NCI-H524 (cell line): Measurements from ENCODE around the gene RAB39A.

Source experiments
- DNase-seq, 2 experiments: peaks; one replicate each; lab custom pipeline; 2025; lab: John Stamatoyannopoulos, UW

The RAB39A gene

DNA sequence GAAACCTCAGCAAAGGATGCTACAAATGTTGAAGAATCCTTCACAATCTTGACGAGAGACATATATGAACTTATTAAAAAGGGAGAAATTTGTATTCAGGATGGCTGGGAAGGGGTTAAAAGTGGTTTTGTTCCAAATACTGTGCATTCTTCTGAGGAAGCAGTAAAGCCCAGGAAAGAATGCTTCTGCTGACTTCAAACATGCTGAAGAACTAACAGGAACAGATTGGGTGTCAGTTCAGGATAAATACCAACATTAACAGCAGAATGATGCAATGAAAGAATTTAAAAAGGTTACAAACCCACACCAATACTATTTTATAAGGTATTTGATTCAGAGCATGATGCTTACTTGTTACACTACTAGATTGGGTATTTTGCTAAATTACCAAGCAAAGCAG, 33.9 kb downstream of the RAB39A start:
- DNase-seq: no peak

DNA sequence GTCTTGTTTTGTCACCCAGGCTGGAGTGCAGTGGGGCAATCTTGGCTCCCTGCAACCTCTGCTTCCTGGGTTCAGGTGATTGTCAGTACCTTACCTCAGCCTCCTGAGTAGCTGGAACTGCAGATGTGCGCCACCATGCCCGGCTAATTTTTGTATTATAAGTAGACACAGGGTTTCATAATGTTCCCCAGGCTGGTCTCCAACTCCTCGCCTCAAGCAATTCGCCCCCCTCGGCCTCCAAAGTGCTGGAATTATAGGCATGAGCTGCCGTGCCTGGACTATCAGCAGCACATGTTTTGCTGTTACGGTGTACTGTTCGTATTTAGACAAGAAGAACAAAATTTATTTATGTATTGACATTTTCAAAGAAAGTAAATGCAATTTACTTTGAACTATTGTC, 34.8 kb downstream of the RAB39A start:
- DNase-seq: no peak

DNA sequence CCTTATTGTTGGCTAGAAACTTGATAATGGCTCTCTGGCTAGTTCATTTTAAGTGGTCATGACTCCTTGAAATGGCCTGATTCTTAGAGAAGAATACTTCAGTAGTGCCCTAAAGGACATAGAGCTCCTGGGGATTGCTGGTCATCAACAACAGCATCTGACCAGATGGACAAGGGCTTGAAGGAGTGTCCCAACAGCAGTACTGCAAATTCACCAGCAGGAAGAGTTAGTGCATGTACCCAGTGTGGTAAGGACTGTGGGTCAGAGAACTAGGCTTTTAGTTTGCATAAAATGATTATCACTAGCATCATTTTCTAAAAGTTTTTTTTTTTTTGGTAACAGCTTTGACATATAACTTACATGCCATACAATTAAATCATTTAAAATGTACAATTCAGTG, 41.0 kb downstream of the RAB39A start:
- DNase-seq: no peak

DNA sequence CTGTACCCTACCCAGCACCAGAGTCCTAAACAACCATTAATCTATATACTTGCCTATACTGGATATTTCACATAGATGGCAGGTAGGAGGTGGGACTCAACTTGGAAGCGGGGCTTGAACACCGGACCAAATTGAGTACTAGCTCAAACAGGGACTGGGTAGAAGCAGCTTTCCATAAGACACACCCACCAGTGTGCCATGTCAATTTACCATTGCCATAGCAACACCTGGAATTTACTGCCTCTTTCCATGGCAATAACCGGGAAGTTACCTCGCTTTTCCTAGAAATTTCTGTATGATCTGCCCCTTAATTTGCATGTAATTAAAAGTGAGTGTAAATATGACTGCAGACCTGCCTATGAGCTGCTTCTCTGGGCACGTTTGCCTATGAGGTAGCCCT, 41.8 kb downstream of the RAB39A start:
- no peak for DNase-seq

DNA sequence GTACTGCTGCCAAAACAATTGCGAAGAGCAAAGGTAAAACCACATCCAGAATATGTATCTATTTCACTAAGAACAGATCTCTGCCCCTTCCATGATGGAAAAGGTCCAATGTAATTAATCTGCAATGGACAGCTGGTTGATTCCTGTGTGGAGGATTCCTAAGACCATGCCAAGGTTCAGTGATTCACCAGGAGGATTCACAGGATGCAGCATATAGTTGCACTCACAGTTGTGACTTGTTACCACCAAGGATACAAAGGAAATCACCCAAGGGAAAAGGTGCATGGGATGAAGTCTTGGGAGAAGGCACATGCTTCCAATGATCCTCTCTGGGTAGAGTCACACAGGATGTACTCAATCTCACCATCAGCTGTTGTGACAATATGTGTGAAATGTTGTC, 45.4 kb downstream of the RAB39A start:
- no peak for DNase-seq

DNA sequence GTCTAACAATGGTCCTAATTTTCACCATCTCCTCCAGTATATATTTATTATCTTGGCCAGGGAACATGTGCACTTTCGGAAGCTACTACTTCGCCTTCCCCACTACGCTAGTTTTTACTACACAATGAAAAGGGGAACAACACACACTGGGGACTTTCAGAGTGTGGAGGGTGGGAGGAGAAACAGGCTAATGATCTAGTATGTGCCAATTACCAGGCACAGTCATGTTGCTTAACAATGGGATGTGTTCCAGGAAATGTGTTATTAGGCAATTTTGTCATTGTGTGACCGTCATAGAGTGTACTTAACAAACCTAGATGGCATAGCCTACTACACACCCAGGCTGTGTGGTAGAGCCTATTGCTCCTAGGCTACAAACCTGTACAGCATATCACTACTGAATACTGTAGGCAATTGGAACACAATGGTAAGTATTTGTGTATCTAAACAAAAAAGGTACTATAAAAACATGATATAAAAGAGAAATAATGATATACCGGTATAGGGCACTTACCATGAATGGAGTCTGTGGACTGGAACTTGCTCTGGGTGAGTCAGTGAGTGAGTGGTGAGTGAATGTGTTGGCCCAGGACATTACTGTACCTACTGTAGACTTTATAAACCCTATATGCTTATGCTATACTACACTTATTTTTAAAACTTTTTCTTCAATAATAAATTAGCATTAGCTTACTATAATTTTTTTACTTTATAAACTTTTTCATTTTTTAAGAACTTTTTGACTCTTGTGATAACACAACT, 60.3 kb downstream of the RAB39A start:
- no peak for DNase-seq

DNA sequence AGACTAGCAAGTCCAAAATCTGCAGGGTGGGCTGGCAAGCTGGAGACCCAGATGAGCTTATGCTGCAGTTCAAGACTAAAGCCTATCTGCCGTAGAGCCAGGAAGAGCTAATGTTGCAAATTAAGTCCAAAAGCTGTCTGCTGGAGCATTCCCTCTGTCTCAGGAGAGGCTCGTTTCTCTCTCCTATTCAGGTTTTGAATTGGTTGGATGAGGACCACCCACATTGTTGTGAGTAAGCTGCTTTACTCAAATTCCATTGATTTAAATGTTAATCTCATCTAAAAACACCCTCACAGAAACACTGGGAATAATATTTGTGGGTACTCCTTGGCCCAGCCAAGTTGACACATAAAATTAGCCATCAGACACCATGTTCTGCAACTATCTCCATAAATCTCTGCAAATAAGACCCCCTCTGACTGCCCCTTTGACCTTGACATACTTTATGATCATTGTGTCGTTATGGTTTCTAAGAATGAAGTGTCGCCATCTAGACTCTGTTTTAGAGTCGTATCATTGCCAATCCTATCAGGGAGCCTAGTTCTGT, 63.7 kb downstream of the RAB39A start:
- no peak for DNase-seq

DNA sequence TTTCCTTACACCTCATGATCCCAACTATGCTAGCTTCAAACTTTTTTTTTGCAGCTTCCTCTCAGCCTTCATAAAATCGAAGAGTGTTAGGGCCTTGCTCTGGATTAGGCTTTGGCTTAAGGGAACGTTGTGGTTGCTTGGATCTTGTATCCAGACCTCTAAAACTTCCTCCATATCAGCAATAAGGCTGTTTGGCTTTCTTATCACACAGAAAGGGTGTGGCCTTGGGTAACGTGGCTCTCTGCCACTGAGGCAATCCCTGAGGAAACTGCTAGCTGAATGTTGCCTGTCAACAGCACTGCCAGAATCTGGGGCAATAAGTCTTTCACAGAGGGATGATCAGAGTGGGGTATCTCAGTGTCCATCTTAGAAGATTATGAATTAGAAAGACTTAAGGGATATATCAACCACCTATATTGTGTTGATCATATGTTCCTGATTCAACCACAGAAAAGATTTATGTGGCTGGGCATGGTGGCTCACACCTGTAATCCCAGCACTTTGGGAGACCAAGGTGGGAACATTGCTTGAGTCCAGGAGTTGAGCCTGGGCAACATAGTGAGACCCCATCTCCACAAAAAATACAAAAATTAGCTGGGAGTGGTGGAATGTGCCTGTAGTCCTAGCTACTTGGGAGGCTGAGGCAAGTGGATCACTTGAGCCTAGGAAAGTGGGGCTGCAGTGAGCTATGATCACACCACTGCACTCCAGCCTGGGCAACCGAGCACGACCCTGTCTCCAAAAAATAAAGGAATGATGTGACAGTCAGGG, 67.9 kb downstream of the RAB39A start:
- DNase-seq: no peak

DNA sequence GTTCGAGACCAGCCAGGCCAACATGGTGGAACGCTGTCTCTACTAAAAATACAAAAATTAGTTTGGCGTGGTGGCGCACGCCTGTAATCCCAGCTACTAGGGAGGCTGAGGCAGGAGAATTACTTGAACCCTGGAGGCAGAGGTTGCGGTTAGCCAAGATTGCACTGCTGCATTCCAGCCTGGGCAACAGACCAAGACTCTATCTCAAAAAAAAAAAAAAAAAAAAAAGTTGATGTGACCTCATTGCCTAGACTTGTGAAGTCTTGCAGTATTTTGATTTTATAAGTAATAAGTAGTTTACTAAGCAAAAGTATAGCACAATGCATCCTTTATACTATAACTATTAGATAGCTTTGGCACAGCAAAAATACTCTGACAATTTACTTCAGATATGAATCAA, 70.5 kb downstream of the RAB39A start:
- no peak for DNase-seq

DNA sequence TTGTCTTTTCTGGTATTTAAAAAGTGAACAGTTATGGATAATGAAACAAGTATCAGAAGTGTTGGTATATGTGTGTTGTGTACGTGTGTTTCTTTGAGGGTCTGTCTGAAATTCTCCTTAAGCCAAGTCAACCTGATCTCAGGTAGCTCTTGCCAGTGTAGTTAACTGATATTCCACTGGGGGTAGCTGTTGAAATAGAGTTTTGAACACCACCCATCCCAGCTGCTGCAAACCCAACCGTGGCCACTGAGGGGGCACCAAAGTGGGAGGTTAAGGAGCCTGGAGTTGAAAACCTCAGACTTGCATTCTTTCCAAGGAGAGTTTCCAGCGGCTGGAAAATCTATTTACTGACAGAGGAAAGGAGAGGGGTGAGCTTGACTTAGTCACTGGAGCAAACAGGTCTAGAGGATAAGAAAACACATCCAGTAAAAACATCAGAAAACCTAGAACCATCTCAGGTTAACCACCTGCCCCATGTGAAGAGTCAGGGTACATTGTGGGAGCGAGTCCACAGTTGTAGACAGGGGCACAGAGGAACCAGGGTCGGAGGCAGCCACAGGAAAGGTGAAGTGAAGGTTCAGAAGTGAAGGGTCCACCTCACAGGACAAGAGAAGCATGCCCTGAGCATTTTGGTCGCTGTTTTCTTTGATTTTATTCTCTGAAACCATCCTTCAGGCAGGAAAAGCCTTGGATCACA, 71.7 kb downstream of the RAB39A start:
- peak; percentile 59 to 73 for DNase-seq

DNA sequence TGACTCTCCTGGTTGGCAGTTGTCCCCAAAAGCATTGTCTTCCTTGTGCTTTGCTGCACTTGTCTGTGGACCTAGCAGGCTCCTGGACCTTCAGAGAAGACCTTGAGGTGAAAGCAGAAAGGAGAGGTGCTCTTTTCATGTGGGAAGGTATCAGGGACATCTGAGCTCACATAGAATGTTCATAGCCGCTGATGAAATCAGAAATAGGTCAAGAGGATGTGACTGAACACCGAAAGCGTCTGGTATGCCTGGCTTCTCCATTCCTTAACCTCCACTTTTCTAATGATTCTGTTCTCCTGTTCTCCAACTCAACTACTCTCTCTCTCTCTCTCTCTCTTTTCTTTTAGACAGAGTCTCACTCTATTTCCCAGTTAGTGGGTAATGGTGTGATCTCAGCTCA, 74.2 kb downstream of the RAB39A start:
- no peak for DNase-seq

DNA sequence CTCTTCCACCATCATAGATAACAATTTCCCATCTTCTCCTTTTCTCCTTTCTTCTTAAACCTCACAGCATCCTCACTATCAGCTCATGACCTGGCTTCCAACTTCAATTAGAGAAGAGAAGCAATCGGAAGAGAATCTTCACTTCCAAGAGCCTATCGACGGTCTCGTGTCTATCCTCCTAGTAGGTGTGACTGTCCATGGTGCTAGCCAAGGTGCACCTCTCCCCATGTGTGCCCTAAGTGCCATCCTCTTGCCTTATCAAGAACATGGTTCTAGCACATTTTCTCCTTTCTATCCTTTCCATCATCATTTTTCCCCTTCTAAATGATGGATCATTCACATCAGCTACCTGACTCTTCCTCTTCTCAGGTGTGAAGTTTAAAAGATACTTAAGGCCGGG, 75.4 kb downstream of the RAB39A start:
- DNase-seq: no peak

DNA sequence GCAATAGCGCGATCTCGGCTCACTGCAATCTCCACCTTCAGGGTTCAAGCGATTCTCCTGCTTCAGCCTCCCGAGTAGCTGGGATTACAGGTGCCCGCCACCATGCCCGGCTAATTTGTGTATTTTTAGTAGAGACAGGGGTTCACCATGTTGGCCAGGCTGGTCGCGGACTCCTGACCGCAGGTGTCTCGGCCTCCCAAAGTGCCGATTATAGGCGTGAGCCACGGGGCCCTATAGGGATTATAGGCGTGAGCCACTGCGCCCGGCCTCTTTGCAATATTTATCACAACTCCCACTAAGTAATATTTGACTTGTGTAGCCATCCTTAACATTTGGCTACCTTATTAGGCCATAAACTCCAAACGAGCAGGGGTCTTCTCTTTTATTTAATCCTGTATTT, 79.6 kb downstream of the RAB39A start:
- DNase-seq: no peak

DNA sequence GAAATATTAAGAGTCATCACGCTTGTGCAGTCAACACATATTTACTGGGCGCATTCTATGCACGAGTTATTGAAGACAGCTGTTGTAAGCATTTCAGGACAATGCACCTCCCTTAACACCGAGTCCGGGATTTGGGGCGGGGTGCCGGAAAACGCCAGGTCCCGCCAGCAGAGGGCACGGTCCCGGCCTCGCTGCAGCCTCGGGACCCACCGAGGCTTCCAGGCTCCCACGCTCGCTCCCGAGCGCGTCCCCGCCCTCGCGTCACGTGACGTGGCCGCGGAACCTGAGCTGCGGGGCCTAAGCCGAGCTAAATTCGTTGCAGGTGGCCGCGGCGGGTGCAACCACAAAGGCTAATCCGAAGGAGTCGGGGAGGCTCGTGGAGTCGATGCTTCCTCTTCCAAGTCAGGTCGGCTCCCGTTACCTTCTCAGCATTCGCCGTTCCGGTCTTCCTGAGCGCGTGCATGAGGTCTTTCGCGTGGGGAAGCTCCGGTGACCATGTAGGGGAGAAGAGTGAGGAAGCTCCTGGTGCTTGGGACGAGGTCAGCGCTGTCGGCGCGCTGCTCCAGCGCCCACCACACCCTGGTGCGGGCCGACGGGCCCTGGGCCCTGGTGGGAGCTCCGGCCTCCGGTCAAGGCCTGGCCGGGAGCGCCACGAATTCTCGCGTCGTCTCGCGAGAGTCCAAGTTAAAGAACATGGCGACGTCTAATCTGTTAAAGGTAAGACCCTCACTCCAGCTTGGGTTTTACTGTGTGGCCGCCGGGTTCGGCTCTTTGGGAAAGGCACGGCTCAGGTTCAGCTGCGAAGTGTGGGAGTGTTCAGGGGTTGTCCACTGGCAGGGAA, 80.6 kb downstream of the RAB39A start, which contains the start of gene CUL5:
TSS of gene CUL5 (plus strand) at position 243 of the 841 bp plus-strand sequence. CDS start at position 694, 451 bp downstream.
- DNase-seq: peak; percentile 72 to 88

DNA sequence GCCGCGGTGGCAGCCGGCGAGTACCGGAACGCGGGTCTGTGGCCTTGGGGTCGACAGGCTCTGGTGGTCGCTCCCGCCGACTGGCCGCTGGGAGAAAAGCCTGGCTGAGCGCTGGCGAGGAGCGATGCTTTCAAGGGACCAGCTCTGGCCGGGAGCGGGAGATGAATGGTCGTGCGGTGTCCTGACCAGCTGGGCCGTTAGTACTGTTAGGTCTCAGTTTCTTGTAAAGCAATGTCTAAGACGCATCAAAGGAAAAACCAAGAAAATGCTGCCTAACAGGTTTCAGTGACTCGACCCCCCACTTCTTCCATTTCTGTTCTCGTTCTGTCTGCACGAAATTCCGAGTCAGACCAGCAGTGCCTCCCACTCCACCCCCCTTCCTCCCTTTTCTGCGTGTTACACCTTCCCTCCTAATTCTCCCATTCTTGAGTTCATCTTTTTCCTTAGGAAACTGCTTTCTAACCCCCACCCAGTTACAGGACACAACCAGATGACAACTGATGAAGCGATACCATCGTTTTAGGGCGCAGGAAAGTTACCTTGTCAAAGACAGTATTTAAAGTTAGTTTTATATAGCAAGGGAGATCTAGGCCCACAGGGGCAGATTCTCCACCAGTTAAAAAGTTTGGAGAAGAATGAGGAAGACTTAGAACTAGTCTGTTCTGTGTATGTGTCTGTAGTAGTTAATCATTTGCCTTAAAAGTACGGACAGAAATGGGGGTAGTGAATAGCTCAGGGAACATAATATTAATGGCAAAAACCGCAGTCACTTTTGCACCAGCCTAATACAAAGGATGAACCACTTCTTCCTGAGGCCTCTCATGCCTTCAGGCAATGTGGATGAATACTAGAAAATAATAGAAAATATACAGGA, 81.5 kb downstream of the RAB39A start:
- peak in 1 of 2 experiments; percentile 41 for DNase-seq

DNA sequence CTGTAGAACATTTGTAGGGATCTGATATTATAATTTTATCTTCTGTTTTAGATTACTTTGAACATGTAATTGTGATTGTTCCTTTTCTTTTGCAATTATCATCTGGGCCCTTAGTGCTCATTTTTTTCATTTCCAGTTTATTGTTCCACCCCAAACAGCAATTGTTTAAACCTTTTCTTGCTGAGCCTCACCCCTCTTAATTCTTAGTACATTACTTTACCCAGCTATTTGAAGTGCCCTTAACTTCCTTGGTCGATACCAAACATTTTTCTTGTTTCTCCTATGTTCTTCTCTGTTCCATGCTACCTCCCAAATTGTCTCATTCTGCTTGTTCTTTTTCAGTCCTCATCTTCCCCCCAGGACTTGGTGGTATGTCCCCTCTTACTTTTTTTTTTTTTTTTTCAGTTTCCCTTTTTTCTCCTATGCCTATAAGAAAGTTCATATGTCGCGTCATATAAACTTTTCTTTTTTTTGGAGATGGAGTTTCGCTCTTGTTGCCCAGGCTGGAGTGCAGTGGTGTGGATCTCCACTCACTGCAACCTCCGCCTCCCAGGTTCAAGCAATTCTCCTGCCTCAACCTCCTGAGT, 84.0 kb downstream of the RAB39A start:
- DNase-seq: no peak
